ENCODE results near the gene NDUFV2.

- TF ChIP-seq, protein P1, sequence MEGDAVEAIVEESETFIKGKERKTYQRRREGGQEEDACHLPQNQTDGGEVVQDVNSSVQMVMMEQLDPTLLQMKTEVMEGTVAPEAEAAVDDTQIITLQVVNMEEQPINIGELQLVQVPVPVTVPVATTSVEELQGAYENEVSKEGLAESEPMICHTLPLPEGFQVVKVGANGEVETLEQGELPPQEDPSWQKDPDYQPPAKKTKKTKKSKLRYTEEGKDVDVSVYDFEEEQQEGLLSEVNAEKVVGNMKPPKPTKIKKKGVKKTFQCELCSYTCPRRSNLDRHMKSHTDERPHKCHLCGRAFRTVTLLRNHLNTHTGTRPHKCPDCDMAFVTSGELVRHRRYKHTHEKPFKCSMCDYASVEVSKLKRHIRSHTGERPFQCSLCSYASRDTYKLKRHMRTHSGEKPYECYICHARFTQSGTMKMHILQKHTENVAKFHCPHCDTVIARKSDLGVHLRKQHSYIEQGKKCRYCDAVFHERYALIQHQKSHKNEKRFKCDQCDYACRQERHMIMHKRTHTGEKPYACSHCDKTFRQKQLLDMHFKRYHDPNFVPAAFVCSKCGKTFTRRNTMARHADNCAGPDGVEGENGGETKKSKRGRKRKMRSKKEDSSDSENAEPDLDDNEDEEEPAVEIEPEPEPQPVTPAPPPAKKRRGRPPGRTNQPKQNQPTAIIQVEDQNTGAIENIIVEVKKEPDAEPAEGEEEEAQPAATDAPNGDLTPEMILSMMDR (IDR thresholded peaks at IDR 0.05) = no peak
- TF ChIP-seq POLR2A (IDR thresholded peaks at IDR 0.05) = no peak
Measured at GRCh38 chr18:9106094-9106493, 3.6 kb downstream of the NDUFV2 start.
